Measurements from ENCODE around the gene SPN. TPM values are rescaled to one million over a fixed set of nuclear protein-coding genes. Genes with fewer than 3 reads are reported as not detected.

The SPN gene
- total RNA-seq, 1 donor from 2014 or later = 7.4 TPM

DNA sequence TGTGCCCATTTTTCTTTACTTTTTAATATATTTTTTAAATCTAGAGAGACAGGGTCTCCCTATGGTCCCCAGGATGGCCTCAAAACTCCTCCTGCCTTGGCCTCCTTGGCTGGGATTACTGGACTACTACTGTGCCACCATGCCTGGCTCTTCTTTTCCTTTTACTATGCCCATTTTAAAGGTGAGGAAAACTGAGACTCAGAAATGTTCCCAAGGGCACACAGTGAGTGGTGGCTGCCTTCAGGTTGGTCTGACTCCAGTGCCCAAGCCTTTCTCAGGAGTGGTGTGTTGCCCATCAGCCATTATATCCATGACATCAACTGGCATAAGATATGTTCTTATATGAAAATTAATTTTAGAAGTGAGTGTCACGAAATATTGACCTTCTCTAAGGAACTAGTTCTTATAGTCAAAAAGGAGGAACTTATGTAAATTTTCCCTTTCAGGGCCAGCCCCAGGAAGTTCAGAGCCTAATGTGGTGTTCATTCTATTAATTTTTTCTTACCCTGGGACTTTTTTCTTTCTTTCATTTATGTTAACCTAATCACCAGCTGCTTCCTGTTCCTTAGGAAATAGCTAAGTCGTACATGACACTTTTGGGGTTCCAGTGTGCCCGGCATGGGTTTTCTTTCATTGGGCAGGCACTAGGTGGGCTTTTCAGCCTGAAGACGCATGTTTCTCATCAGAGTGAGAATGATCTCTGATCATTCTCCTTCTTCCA lies 17.9 kb upstream of the SPN start:
- intact Hi-C loops (cut with DNase I) = no loop called here
- Histone ChIP-seq H3K4me3 (no peak overlapping the region), H3K27me3 (no peaks in the 10 kb centered on the region), H3K4me1 (no peaks in the 10 kb centered on the region), H3K27ac (no peak overlapping the region), H3K9me3 (no peaks in the 10 kb centered on the region), H3K36me3 (no peaks in the 10 kb centered on the region)
- no peak for DNase-seq (ENCODE audit: extremely low spot score in 2 of 2)
- TF ChIP-seq POLR2A (IDR thresholded peaks at IDR 0.05) (no peak), POLR2AphosphoS5 (IDR thresholded peaks at IDR 0.05; ENCODE audit: insufficient read depth in 1 of 2, low read depth in 1 of 2) (no peak)
- TF ChIP-seq, protein P1, sequence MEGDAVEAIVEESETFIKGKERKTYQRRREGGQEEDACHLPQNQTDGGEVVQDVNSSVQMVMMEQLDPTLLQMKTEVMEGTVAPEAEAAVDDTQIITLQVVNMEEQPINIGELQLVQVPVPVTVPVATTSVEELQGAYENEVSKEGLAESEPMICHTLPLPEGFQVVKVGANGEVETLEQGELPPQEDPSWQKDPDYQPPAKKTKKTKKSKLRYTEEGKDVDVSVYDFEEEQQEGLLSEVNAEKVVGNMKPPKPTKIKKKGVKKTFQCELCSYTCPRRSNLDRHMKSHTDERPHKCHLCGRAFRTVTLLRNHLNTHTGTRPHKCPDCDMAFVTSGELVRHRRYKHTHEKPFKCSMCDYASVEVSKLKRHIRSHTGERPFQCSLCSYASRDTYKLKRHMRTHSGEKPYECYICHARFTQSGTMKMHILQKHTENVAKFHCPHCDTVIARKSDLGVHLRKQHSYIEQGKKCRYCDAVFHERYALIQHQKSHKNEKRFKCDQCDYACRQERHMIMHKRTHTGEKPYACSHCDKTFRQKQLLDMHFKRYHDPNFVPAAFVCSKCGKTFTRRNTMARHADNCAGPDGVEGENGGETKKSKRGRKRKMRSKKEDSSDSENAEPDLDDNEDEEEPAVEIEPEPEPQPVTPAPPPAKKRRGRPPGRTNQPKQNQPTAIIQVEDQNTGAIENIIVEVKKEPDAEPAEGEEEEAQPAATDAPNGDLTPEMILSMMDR (IDR thresholded peaks at IDR 0.05) = no peak

DNA sequence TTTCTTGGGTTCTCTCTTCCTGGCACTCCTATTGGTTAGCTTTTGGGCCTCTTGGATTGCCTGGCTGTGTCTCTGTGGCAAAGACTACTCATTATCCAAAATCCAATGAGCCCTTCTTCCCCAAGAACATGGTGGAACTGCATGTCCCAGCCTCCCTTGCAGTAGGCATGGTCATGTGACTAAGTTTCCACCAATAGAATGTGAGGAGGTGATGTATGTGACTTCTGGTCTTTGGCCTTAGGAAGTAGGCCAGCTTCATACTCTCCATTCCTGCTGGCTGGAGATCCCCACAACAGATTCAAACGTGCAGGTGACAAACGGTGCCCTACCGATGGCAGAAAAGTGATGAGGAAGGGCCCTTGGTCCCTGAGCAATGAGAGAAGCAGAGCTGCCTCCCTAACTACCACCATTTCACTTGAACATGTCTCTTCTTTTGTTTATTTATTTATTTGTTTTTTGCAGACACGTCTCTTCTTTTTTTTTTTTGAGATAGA lies 17.3 kb upstream of the SPN start:
- Histone ChIP-seq H3K4me1 (no peaks in the 10 kb centered on the region), H3K27me3 (no peaks in the 10 kb centered on the region), H3K9me3 (no peaks in the 10 kb centered on the region), H3K36me3 (no peaks in the 10 kb centered on the region), H3K4me3 (no peak overlapping the region), H3K27ac (no peak overlapping the region)
- DNase-seq (ENCODE audit: extremely low spot score in 2 of 2) = no peak
- TF ChIP-seq POLR2A (IDR thresholded peaks at IDR 0.05) = no peak
- TF ChIP-seq, protein P1 (IDR thresholded peaks at IDR 0.05) = no peak
- TF ChIP-seq POLR2AphosphoS5 (IDR thresholded peaks at IDR 0.05; ENCODE audit: insufficient read depth in 1 of 2, low read depth in 1 of 2) = no peak
- intact Hi-C loops (cut with DNase I) = no loop called here

DNA sequence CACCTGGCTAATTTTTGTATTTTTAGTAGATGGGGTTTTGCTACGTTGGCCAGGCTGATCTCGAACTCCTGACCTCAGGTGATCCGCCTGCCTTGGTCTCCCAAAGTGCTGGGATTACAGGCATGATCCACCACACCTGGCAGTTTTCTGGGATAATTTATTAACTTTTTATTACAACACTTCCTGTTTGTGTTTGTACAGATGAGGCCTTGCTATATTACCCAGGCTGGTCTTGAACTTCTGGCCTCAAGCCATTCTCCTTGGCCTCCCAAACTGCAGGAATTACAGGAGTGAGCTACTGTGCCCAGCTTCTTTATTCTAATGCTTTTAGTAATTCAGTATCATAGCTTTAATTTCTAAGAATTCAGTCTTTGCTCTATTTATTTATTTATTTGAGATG lies 16.1 kb upstream of the SPN start:
- intact Hi-C loops (cut with DNase I) = no loop called here
- no peak overlapping the region for H3K27ac ChIP-seq
- no peak for DNase-seq (ENCODE audit: extremely low spot score in 2 of 2)

DNA sequence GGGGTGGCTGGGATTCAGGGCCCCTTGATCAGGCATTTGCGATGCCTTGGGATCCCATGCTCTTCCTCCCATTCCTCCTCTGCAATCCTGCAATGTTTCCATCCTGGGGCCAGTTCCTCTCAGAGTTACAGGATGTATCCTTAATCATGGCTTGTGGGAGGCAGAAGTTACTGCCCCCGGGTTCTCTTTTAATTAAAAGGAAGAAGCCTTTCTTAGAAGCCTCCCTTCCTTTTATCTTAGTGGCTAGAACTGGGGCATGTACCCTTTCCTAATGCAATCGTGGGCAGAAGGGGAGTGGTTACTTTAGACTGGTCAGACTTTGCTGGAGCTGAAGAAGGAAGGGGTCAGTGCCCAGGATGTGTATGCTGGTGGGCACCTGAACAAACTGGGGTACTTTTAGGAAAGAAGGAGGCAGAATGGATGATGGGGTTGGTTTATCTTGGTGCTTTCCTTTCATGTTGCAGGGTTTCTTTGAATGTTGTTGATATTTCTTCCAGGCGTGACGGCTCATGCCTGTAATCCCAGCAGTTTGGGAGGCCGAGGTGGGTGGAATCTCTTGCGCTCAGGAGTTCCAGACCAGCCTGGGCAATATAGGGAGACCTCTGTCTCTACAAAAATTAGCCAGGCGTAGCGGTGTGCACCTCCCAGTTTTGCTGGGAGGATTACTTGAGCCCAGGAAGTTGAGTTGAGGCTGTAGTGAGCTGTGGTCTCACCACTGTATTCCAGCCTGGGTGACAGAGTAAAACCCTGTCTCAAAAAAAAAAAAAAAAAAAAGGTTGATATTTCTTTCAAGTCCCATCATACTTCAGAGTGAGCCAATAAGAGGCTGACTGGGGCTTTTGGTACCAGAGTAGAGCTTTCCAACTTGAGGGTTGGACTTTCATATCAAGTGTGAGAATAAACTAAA lies 13.2 kb upstream of the SPN start:
- no peak for DNase-seq (ENCODE audit: extremely low spot score in 2 of 2)
- TF ChIP-seq POLR2A (IDR thresholded peaks at IDR 0.05) = no peak
- no peak for TF ChIP-seq POLR2AphosphoS5 (IDR thresholded peaks at IDR 0.05; ENCODE audit: insufficient read depth in 1 of 2, low read depth in 1 of 2)
- TF ChIP-seq, protein P1 (IDR thresholded peaks at IDR 0.05) = no peak
- no peaks in the 10 kb centered on the region for H3K9me3 ChIP-seq
- H3K4me1 ChIP-seq = no peaks in the 10 kb centered on the region
- no peaks in the 10 kb centered on the region for H3K27me3 ChIP-seq
- intact Hi-C loops (cut with DNase I) = no loop called here
- no peaks in the 10 kb centered on the region for H3K36me3 ChIP-seq
- no peak overlapping the region for H3K27ac ChIP-seq
- H3K4me3 ChIP-seq = no peak overlapping the region

More for the DNA sequence above, 16.1 kb upstream of the SPN start:
- H3K27me3 ChIP-seq = no peaks in the 10 kb centered on the region
- H3K4me3 ChIP-seq = no peak overlapping the region
- H3K9me3 ChIP-seq = no peaks in the 10 kb centered on the region
- no peaks in the 10 kb centered on the region for H3K36me3 ChIP-seq
- TF ChIP-seq POLR2AphosphoS5 (IDR thresholded peaks at IDR 0.05; ENCODE audit: insufficient read depth in 1 of 2, low read depth in 1 of 2) (no peak), POLR2A (IDR thresholded peaks at IDR 0.05) (no peak)
- TF ChIP-seq, protein P1 (IDR thresholded peaks at IDR 0.05) = no peak
- no peaks in the 10 kb centered on the region for H3K4me1 ChIP-seq

Data from vagina (tissue), 2 donors.